MM.1S (cell line): ENCODE results near the gene SFTPB.
"Not testable (repeated sequence)": the region's sequence is repeated elsewhere in the genome, so short reads cannot be mapped to it uniquely, and the experiment has no call there.

Experiments used
- DNase-seq: peaks from one replicate; pipeline ENCODE4 v3.0.0-alpha.2; 2015
- H2AFZ ChIP-seq: fragments of 300-600 bp; sonication (generic); 2 replicates; pipeline ENCODE4 v1.6.0; 2016; ENCODE audit warnings: antibody characterized with exemption, low read length
- H3F3A ChIP-seq: fragments of 300-600 bp; sonication (generic); 2 replicates; pipeline ENCODE4 v1.6.1; 2016; ENCODE audit warnings: mild to moderate bottlenecking, antibody characterized with exemption, low read length, moderate library complexity, mixed read lengths; ENCODE audit not compliant: insufficient read depth
- H3K27ac ChIP-seq: fragments of 300-600 bp; sonication (generic); 2 replicates; pipeline ENCODE4 v1.5.1; 2016; ENCODE audit warnings: mild to moderate bottlenecking, low read length
- H3K27me3 ChIP-seq: fragments of 300-600 bp; sonication (generic); replicated peaks from 2 replicates; pipeline ENCODE4 v1.6.0; 2016; ENCODE audit warnings: low read length; ENCODE audit not compliant: insufficient read depth
- H3K36me3 ChIP-seq: fragments of 300-600 bp; sonication (generic); replicated peaks from 2 replicates; pipeline ENCODE4 v1.6.1; 2016; ENCODE audit warnings: mild to moderate bottlenecking, low read length, mixed read lengths; ENCODE audit not compliant: insufficient read depth
- H3K4me1 ChIP-seq: fragments of 300-600 bp; sonication (generic); 2 replicates; pipeline ENCODE4 v1.6.1; 2016; ENCODE audit warnings: low read length, mixed read lengths
- H3K4me2 ChIP-seq: fragments of 300-600 bp; sonication (generic); 2 replicates; pipeline ENCODE4 v1.6.0; 2016; ENCODE audit warnings: low read depth, low read length
- H3K4me3 ChIP-seq: fragments of 300-600 bp; sonication (generic); 2 replicates; pipeline ENCODE4 v1.5.1; 2016; ENCODE audit warnings: low read length, mixed read lengths
- H3K79me2 ChIP-seq: fragments of 300-600 bp; sonication (generic); 2 replicates; pipeline ENCODE4 v1.6.1; 2016; ENCODE audit warnings: mixed run types, low read length, mixed read lengths
- H3K9ac ChIP-seq: fragments of 300-600 bp; sonication (generic); 2 replicates; pipeline ENCODE4 v1.6.1; 2016; ENCODE audit warnings: low read length, mixed read lengths
- H3K9me2 ChIP-seq: fragments of 300-600 bp; sonication (generic); replicated peaks from 2 replicates; pipeline ENCODE4 v1.6.1; 2016; ENCODE audit warnings: mild to moderate bottlenecking, low read length, mixed read lengths; ENCODE audit not compliant: insufficient read depth
- H3K9me3 ChIP-seq: fragments of 300-600 bp; sonication (generic); replicated peaks from 2 replicates; pipeline ENCODE4 v1.6.1; 2016; ENCODE audit warnings: mild to moderate bottlenecking, low read length, mixed read lengths; ENCODE audit not compliant: insufficient read depth
- H4K20me1 ChIP-seq: fragments of 300-600 bp; sonication (generic); 2 replicates; pipeline ENCODE4 v1.6.1; 2016; ENCODE audit warnings: mild to moderate bottlenecking, low read length, moderate library complexity, mixed read lengths; ENCODE audit not compliant: insufficient read depth
- EZH2 ChIP-seq: fragments of 300-600 bp; sonication (generic); optimal IDR thresholded peaks from 2 replicates; pipeline ENCODE3; 2017; ENCODE audit warnings: low read depth, mild to moderate bottlenecking, antibody characterized with exemption, low read length, mixed read lengths
- EZH2phosphoT487 ChIP-seq: fragments of 300-600 bp; sonication (generic); IDR thresholded peaks from 2 replicates; pipeline ENCODE4 v1.6.1; 2018; ENCODE audit warnings: antibody characterized with exemption, low read length
- TF ChIP-seq, protein P1 (sequence below): fragments of 300-600 bp; sonication (generic); IDR thresholded peaks from 2 replicates; pipeline ENCODE4 v1.5.1; 2016; ENCODE audit warnings: antibody characterized with exemption, low read length, mixed read lengths

The SFTPB gene

DNA sequence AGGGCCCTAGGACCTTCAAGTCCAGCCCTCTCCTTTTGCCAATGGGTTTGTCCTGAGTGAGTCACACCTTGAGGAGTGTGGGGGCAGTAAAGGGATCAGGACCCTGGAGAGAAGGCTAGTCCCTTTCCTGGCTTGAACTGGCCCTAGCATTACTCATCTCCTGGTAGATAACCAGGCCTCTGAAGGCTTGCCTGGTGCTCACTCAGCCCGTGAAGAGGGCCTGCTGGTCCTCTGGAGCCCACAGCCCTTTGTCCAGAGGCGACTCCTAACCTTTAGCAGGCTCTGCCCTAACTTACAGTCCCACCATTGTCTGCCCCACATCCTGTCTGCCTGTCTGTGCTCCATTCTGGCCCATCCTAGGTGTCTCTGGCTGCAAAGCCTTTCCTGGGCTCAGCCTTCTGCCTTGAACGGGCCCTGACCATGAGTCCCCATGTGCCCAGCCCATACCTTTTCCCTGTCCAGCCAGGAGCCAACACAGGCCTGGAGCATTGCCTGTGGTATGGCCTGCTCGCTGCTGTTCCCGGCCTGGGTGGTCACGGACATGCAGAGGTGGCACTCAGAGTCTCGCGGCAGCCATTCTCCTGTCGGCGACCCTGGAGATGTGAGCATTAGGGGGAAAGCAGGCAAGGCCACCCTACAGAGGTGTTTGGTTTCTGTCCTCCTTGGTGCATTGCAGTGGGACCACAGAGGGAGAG, 5.0 kb downstream of the SFTPB start:
- no peak for DNase-seq
- no peak overlapping the region for H3K27ac ChIP-seq

DNA sequence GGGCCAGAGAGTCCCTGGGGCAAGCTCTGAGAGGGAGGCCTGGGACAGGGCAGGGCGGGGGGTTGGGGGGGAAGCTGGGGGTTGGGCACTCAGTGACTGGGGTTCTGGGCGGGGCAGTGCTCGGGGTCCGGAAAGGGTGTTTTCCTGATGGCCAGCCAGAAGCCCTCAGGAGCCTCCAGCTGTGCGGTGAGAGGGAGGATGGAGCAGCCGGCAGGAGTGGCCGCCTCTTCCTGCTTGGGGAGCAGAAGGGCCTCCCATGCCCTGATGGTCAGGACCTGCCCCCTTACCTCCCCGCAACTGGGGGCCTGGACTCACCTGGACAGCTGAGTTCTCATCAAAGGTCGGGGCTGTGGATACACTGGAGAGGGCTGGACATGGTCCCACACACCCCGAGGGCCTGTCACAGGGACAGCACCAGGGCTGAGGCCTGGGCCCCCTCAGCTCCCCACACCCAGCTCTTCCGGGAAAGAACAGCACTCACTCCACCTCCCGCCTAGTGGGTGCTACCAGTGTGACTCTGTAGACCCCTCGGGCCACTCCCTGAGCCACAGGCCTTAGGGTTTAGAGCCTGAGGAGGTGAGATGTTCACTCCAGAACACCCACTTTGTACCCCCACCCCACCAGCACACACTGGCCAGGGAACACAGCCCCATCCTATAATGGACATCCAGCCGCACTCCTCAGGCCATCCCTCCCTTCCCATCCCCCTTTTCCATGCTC, 6.7 kb downstream of the SFTPB start:
- Histone ChIP-seq H3K4me2 (no peak overlapping the region), H3K4me3 (no peak overlapping the region), H3K4me1 (no peaks in the 10 kb centered on the region), H3K79me2 (no peaks in the 10 kb centered on the region), H3K27ac (no peak overlapping the region), H3K27me3 (no peaks in the 10 kb centered on the region), H2AFZ (no peak overlapping the region), H3F3A (no peaks in the 10 kb centered on the region; the same call in 1 of the 2 replicates), H3K9me3 (no peaks in the 10 kb centered on the region), H3K36me3 (no peaks in the 10 kb centered on the region), H3K9me2 (no peaks in the 10 kb centered on the region), H3K9ac (no peak overlapping the region), H4K20me1 (no peaks in the 10 kb centered on the region)
- no peak for DNase-seq
- TF ChIP-seq EZH2 (no peak), EZH2phosphoT487 (no peak)
- TF ChIP-seq, protein P1, sequence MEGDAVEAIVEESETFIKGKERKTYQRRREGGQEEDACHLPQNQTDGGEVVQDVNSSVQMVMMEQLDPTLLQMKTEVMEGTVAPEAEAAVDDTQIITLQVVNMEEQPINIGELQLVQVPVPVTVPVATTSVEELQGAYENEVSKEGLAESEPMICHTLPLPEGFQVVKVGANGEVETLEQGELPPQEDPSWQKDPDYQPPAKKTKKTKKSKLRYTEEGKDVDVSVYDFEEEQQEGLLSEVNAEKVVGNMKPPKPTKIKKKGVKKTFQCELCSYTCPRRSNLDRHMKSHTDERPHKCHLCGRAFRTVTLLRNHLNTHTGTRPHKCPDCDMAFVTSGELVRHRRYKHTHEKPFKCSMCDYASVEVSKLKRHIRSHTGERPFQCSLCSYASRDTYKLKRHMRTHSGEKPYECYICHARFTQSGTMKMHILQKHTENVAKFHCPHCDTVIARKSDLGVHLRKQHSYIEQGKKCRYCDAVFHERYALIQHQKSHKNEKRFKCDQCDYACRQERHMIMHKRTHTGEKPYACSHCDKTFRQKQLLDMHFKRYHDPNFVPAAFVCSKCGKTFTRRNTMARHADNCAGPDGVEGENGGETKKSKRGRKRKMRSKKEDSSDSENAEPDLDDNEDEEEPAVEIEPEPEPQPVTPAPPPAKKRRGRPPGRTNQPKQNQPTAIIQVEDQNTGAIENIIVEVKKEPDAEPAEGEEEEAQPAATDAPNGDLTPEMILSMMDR: no peak

More for the DNA sequence above, 5.0 kb downstream of the SFTPB start:
- Histone ChIP-seq H3K79me2 (no peaks in the 10 kb centered on the region), H2AFZ (no peak overlapping the region), H3K9ac (no peak overlapping the region), H3K36me3 (no peaks in the 10 kb centered on the region), H3K27me3 (no peaks in the 10 kb centered on the region), H3K9me3 (no peaks in the 10 kb centered on the region), H3K9me2 (no peaks in the 10 kb centered on the region), H3K4me2 (no peak overlapping the region), H3F3A (no peaks in the 10 kb centered on the region), H3K4me1 (no peaks in the 10 kb centered on the region), H4K20me1 (no peaks in the 10 kb centered on the region), H3K4me3 (no peak overlapping the region)
- TF ChIP-seq EZH2phosphoT487 (no peak), EZH2 (no peak)
- TF ChIP-seq, protein P1: no peak

DNA sequence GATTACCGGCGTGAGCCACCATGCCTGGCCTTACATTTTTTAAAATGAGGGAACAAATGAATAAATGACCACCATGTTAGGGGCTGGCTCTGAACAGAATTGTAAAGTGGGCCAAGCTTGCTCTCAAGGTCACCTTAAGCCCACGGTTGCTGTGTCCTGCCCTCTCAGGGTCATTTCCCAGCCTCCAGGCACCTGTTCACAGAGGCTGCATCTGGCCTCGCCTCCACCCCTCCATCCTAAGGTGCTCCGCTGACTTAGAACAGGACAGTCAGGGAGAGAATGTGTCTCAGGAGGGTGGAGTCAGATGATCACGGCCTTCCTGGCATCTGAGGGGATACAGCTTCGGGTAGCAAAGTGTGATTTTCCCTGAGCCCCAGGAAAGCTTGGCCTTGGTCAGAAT, 7.3 kb downstream of the SFTPB start:
- Histone ChIP-seq H3K4me2 (no peak overlapping the region), H3K4me3 (no peak overlapping the region)
- DNase-seq: no peak

DNA sequence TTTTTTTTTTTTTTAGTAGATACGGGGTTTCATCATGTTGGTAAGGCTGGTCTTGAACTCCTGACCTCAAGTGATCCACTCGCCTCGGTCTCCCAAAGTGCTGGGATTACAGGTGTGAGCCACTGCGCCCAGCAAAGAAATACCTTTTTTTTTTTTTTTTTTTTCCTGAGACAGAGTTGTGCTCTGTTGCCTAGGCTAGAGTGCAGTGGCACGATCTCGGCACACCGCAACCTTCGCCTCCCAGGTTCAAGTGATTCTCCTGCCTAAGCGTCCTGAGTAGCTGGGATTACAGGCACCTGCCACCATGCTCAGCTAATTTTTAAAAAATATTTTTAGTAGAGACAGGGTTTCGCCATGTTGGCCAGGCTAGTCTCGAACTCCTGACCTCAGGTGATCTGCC, 7.7 kb downstream of the SFTPB start:
- not testable (repeated sequence) for H3F3A ChIP-seq, H3K4me2 ChIP-seq, H3K9ac ChIP-seq, DNase-seq, H3K36me3 ChIP-seq, H3K4me1 ChIP-seq, H4K20me1 ChIP-seq, H2AFZ ChIP-seq, H3K9me2 ChIP-seq, H3K4me3 ChIP-seq, H3K27ac ChIP-seq, H3K9me3 ChIP-seq, H3K79me2 ChIP-seq, H3K27me3 ChIP-seq

More for the DNA sequence above, 7.3 kb downstream of the SFTPB start:
- H2AFZ ChIP-seq: no peak overlapping the region
- H3F3A ChIP-seq: no peaks in the 10 kb centered on the region; the same call in 1 of the 2 replicates
- no peaks in the 10 kb centered on the region for H4K20me1 ChIP-seq
- no peaks in the 10 kb centered on the region for H3K36me3 ChIP-seq
- no peak overlapping the region for H3K9ac ChIP-seq
- H3K79me2 ChIP-seq: no peaks in the 10 kb centered on the region
- TF ChIP-seq, protein P1: no peak
- TF ChIP-seq EZH2phosphoT487: no peak
- TF ChIP-seq EZH2: no peak
- H3K4me1 ChIP-seq: no peaks in the 10 kb centered on the region
- H3K27me3 ChIP-seq: no peaks in the 10 kb centered on the region
- H3K9me2 ChIP-seq: no peaks in the 10 kb centered on the region
- H3K27ac ChIP-seq: no peak overlapping the region
- no peaks in the 10 kb centered on the region for H3K9me3 ChIP-seq
